GM18502 (cell line): ENCODE results near the gene LRP10.
"Not testable (repeated sequence)": the region's sequence is repeated elsewhere in the genome, so short reads cannot be mapped to it uniquely, and the experiment has no call there.

Source experiments
- ATAC-seq: cut with Tn5 transposase; IDR thresholded peaks from one replicate; pipeline ENCODE4 v1.9.1; 2021; ENCODE audit warnings: mild to moderate bottlenecking; ENCODE audit not compliant: unreplicated experiment, poor library complexity

LRP10 gene

GRCh38 chr14:22908601-22909000 lies 37.1 kb downstream of the LRP10 start:
- no peak for ATAC-seq

GRCh38 chr14:22910916-22911315 lies 39.4 kb downstream of the LRP10 start:
- ATAC-seq = no peak

- ATAC-seq = not testable (repeated sequence)
Measured at GRCh38 chr14:22914836-22915235, 43.3 kb downstream of the LRP10 start.

GRCh38 chr14:22915886-22916521 lies 44.5 kb downstream of the LRP10 start:
- no peak for ATAC-seq

GRCh38 chr14:22918804-22919600 lies 47.5 kb downstream of the LRP10 start, which contains the start of gene RBM23:
Gene RBM23 (minus strand): TSS chr14:22919149.
- peak; percentile 94 for ATAC-seq

- no peak for ATAC-seq
Measured at GRCh38 chr14:22919601-22919921, 48.0 kb downstream of the LRP10 start.

GRCh38 chr14:22920697-22921096 lies 49.2 kb downstream of the LRP10 start:
- ATAC-seq = no peak

GRCh38 chr14:22922294-22922693 lies 50.8 kb downstream of the LRP10 start:
- no peak for ATAC-seq

GRCh38 chr14:22923746-22924145 lies 52.2 kb downstream of the LRP10 start:
- no peak for ATAC-seq

GRCh38 chr14:22925513-22925912 lies 54.0 kb downstream of the LRP10 start:
- no peak for ATAC-seq

GRCh38 chr14:22926316-22926715 lies 54.8 kb downstream of the LRP10 start:
- ATAC-seq = no peak

GRCh38 chr14:22928237-22929103 lies 56.9 kb downstream of the LRP10 start:
- ATAC-seq = no peak

GRCh38 chr14:22929104-22929960 lies 57.8 kb downstream of the LRP10 start, which contains the start of gene PRMT5:
Gene PRMT5 (minus strand): TSS chr14:22929376. CDS start chr14:22929361, 15 bp downstream.
- peak; percentile 93 for ATAC-seq

- no peak for ATAC-seq
Measured at GRCh38 chr14:22929961-22930364, 58.4 kb downstream of the LRP10 start.
